HG03460 (cell line): ENCODE measurements around the gene OR4D10.

Experiments used
- ATAC-seq: cut with Tn5 transposase; IDR thresholded peaks from one replicate; pipeline ENCODE4 v1.9.1; 2021; ENCODE audit not compliant: unreplicated experiment

OR4D10 gene

GRCh38 chr11:59523541-59523940, 50.4 kb downstream of the OR4D10 start:
- no peak for ATAC-seq

- no peak for ATAC-seq
These were observed 55.6 kb downstream of the OR4D10 start for GRCh38 chr11:59528711-59529110.
